Liver (tissue), 9 donors: Measurements from ENCODE around the gene AOAH. TPM values are rescaled to one million over a fixed set of nuclear protein-coding genes. Genes with fewer than 3 reads are reported as not detected.

Experiments used
- DNase-seq: peaks from one replicate; pipeline ENCODE4 v3.0.0-alpha.2; 2017; ENCODE audit warnings: low spot score
- H3K27ac ChIP-seq, 2 donors: one replicate each; pipeline ENCODE4 v1.7.0; 2013; ENCODE audit warnings: inconsistent platforms in 2 of 2, low read length in 2 of 2, control low read depth in 1 of 2, low read depth in 1 of 2, mild to moderate bottlenecking in 1 of 2
- H3K27me3 ChIP-seq, 4 donors: one replicate each; pipeline versions ENCODE4 v1.6.1 to v1.7.0; 2013; ENCODE audit warnings: low read length in 3 of 4, inconsistent platforms in 1 of 4, mild to moderate bottlenecking in 1 of 4, moderate library complexity in 1 of 4; ENCODE audit not compliant: control insufficient read depth in 4 of 4, insufficient read depth in 4 of 4
- H3K36me3 ChIP-seq, 4 donors: one replicate each; pipeline versions ENCODE4 v1.6.1 to v1.7.0; 2013; ENCODE audit warnings: low read length in 3 of 4, mild to moderate bottlenecking in 3 of 4, low read depth in 1 of 4, moderate library complexity in 1 of 4; ENCODE audit not compliant: control insufficient read depth in 4 of 4, insufficient read depth in 3 of 4
- H3K4me1 ChIP-seq, 4 donors: one replicate each; pipeline versions ENCODE4 v1.6.1 to v1.7.0; 2013; ENCODE audit warnings: low read length in 3 of 4, mild to moderate bottlenecking in 3 of 4, moderate library complexity in 1 of 4; ENCODE audit not compliant: control insufficient read depth in 4 of 4, insufficient read depth in 4 of 4
- H3K4me3 ChIP-seq, 3 donors: one replicate each; pipeline versions ENCODE4 v1.6.1 to v1.7.0; 2013; ENCODE audit warnings: low read length in 3 of 3, control low read depth in 1 of 3, low read depth in 1 of 3, mild to moderate bottlenecking in 1 of 3
- H3K9ac ChIP-seq, 2 donors: one replicate each; pipeline ENCODE4 v1.7.0; 2013; ENCODE audit warnings: low read length in 2 of 2, mild to moderate bottlenecking in 2 of 2, moderate library complexity in 2 of 2, control low read depth in 1 of 2, low read depth in 1 of 2
- H3K9me3 ChIP-seq, 4 donors: one replicate each; pipeline versions ENCODE4 v1.6.1 to v1.7.0; 2013; ENCODE audit warnings: low read length in 3 of 4; ENCODE audit not compliant: control insufficient read depth in 4 of 4
- EGR1 ChIP-seq, 2 donors: IDR thresholded peaks; 2 replicates each; pipeline ENCODE4 v1.6.1; 2016 to 2018; ENCODE audit warnings: antibody characterized with exemption in 2 of 2, low read depth in 2 of 2
- FOXA1 ChIP-seq: IDR thresholded peaks from 2 replicates; pipeline ENCODE4 v1.6.1; 2016; ENCODE audit warnings: antibody characterized with exemption
- FOXA2 ChIP-seq: IDR thresholded peaks from 2 replicates; pipeline ENCODE4 v1.6.1; 2016; ENCODE audit warnings: antibody characterized with exemption
- HNF4A ChIP-seq, 2 donors: conservative IDR thresholded peaks; 2 replicates each; pipeline ENCODE4 v1.6.1; 2016; ENCODE audit warnings: antibody characterized with exemption in 2 of 2, mild to moderate bottlenecking in 2 of 2
- HNF4G ChIP-seq: IDR thresholded peaks from 2 replicates; pipeline ENCODE4 v1.6.1; 2016; ENCODE audit warnings: antibody characterized with exemption
- JUND ChIP-seq, 2 donors: IDR thresholded peaks; 2 replicates each; pipeline ENCODE4 v1.6.1; 2016; ENCODE audit warnings: antibody characterized with exemption in 2 of 2
- RAD21 ChIP-seq, 2 donors: IDR thresholded peaks; 2 replicates each; pipeline ENCODE4 v1.6.1; 2016; ENCODE audit warnings: antibody characterized with exemption in 2 of 2, mild to moderate bottlenecking in 2 of 2
- REST ChIP-seq: IDR thresholded peaks from 2 replicates; pipeline ENCODE4 v1.6.1; 2016; ENCODE audit warnings: antibody characterized with exemption, mild to moderate bottlenecking
- SP1 ChIP-seq: IDR thresholded peaks from 2 replicates; pipeline ENCODE4 v1.6.1; 2018; ENCODE audit warnings: antibody characterized with exemption, mild to moderate bottlenecking
- TAF1 ChIP-seq: conservative IDR thresholded peaks from 2 replicates; pipeline ENCODE4 v1.6.1; 2016; ENCODE audit warnings: antibody characterized with exemption, mild to moderate bottlenecking
- YY1 ChIP-seq: IDR thresholded peaks from 2 replicates; pipeline ENCODE4 v1.6.1; 2016; ENCODE audit warnings: antibody characterized with exemption, mild to moderate bottlenecking
- ZBTB33 ChIP-seq: IDR thresholded peaks from 2 replicates; pipeline ENCODE4 v1.6.1; 2016; ENCODE audit warnings: antibody characterized with exemption
- whole genome bisulfite sequencing: extraction: QIAGEN DNeasy Blood & Tissue Kit; methylation state at CpG from one replicate; pipeline ENCODE4 v1.1.7; 2013; 5-methylcytosine and 5-hydroxymethylcytosine counted together
- polyA plus RNA-seq, 2 donors: library from polyadenylated mRNA; stranded (reverse) in 1 of 2; unstranded in 1 of 2; fragments of 200-250 nt in 1 of 2; fragments of >200 nt in 1 of 2; fragmentation: Nextera tagmentation in 1 of 2; extraction: Ambion mirVana in 1 of 2; gene quantifications; one replicate each; pipeline versions ENCODE4 v1.2.1 to v1.2.3, GENCODE V29; 2013 to 2015
- total RNA-seq, 2 donors: library from RNA; depleted of rRNA; stranded (reverse); fragments of >200 nt; gene quantifications; one replicate each; pipeline ENCODE4 v1.2.3, GENCODE V29; 2014
- TF ChIP-seq, protein P1 (sequence below): fragments of 150-350 bp; IDR thresholded peaks from 2 replicates; pipeline ENCODE4 v1.5.1; 2017; ENCODE audit warnings: improper control_type of control experiment, low read depth, low read length; ENCODE audit not compliant: missing input control
- TF ChIP-seq, protein P2 (sequence below): IDR thresholded peaks from 2 replicates; pipeline ENCODE4 v1.6.1; 2016; ENCODE audit warnings: antibody characterized with exemption
- donor health status: healthy.
- donor health status: healthy.
- donor health status: healthy.
- donor health status: healthy.
- donor health status: healthy.

Gene AOAH
- total and polyA plus RNA-seq, 4 donors, result 2.4 to 26.7 (median 5.8) TPM

DNA sequence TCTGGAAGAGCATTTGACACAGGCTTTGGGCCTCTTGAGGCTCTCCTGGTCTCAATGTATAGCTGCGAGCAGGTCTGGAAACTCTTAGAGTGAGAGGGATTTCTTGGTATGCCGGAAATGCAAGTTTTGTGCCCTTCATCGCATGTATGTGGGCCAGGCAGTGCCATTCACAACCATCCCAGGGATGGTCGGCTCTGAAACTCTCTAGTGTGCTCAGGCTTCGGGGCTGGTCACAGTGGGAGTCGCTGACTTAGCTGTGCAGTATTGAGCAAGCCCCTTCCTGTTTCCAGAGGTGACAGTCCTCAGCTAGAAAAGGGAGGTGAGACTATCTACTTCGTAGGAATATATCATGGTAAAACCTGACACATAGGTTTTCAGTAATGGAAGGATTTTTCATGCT lies 2.0 kb upstream of the AOAH start:
- no peaks in the 10 kb centered on the region for H3K36me3 ChIP-seq
- TF ChIP-seq FOXA1 (no peak), YY1 (no peak), ZBTB33 (no peak), EGR1 (IDR thresholded peaks at IDR 0.05; ENCODE audit: low read depth in 2 of 2) (no peak), REST (no peak)
- no peaks in the 10 kb centered on the region for H3K27me3 ChIP-seq
- H3K27ac ChIP-seq, result no peak overlapping the region
- no peaks in the 10 kb centered on the region for H3K9me3 ChIP-seq
- no peak overlapping the region for H3K9ac ChIP-seq
- DNase-seq, result no peak
- 86% methylated on average over 7 of the region's 7 CpGs for WGBS
- H3K4me1 ChIP-seq, result peaks cover 0 to 3% (median 0%) of the 10 kb centered on the region in 4 donors
- H3K4me3 ChIP-seq, result no peak overlapping the region

DNA sequence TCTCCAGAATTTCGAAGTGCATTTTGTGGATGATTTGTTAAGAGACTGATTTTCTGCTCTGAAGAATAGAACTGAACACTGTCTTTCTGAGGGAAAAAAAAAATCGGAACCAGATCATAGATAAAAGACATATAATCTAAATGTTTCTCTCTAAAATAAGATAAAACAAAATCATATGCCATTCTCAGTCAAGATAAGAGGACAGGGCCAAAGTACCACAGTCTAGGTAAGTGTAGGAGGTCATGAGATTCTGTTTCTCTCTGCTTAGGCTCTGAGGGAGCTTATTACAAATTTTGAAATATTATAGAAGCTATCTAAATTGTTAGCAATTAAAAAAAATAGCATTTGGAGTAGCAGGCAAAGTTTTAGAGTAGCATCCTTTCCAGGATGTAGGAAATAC lies 702 bp upstream of the AOAH start:
- DNase-seq, result no peak
- WGBS, result 73% methylated on average over 2 of the region's 2 CpGs
- H3K27ac ChIP-seq, result no peak overlapping the region
- H3K27me3 ChIP-seq, result no peaks in the 10 kb centered on the region
- H3K4me3 ChIP-seq, result no peak overlapping the region
- peaks cover 0 to 3% (median 0%) of the 10 kb centered on the region in 4 donors for H3K4me1 ChIP-seq
- no peaks in the 10 kb centered on the region for H3K36me3 ChIP-seq
- H3K9ac ChIP-seq, result no peak overlapping the region
- TF ChIP-seq SP1 (no peak), TAF1 (no peak), ZBTB33 (no peak), HNF4G (no peak), EGR1 (IDR thresholded peaks at IDR 0.05; ENCODE audit: low read depth in 2 of 2) (no peak), FOXA2 (no peak), JUND (IDR thresholded peaks at IDR 0.05) (no peak), HNF4A (conservative IDR thresholded peaks at IDR 0.05) (no peak), RAD21 (IDR thresholded peaks at IDR 0.05) (no peak)
- TF ChIP-seq, protein P1, sequence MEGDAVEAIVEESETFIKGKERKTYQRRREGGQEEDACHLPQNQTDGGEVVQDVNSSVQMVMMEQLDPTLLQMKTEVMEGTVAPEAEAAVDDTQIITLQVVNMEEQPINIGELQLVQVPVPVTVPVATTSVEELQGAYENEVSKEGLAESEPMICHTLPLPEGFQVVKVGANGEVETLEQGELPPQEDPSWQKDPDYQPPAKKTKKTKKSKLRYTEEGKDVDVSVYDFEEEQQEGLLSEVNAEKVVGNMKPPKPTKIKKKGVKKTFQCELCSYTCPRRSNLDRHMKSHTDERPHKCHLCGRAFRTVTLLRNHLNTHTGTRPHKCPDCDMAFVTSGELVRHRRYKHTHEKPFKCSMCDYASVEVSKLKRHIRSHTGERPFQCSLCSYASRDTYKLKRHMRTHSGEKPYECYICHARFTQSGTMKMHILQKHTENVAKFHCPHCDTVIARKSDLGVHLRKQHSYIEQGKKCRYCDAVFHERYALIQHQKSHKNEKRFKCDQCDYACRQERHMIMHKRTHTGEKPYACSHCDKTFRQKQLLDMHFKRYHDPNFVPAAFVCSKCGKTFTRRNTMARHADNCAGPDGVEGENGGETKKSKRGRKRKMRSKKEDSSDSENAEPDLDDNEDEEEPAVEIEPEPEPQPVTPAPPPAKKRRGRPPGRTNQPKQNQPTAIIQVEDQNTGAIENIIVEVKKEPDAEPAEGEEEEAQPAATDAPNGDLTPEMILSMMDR, result no peak
- TF ChIP-seq, protein P2, sequence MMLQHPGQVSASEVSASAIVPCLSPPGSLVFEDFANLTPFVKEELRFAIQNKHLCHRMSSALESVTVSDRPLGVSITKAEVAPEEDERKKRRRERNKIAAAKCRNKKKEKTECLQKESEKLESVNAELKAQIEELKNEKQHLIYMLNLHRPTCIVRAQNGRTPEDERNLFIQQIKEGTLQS, result no peak
- no peaks in the 10 kb centered on the region for H3K9me3 ChIP-seq
